Measurements from ENCODE around the gene SYNDIG1L. TPM values are rescaled to one million over a fixed set of nuclear protein-coding genes. Genes with fewer than 3 reads are reported as not detected.
"Not testable (repeated sequence)": the region's sequence is repeated elsewhere in the genome, so short reads cannot be mapped to it uniquely, and the experiment has no call there.

The SYNDIG1L gene
- total RNA-seq, 2 donors from 2014 or later, result 0.09 to 0.34 TPM

GRCh38 chr14:74462993-74463392 is 37.0 kb upstream of the SYNDIG1L start:
- intact Hi-C loops (cut with DNase I), result no loop called here
- TF ChIP-seq POLR2A (IDR thresholded peaks at IDR 0.05) (no peak), POLR2AphosphoS5 (IDR thresholded peaks at IDR 0.05) (no peak)
- no peaks in the 10 kb centered on the region for H3K27me3 ChIP-seq (replicated peaks; ENCODE audit: insufficient read depth)
- no peak for DNase-seq (ENCODE audit: low spot score)
- no peaks in the 10 kb centered on the region for H3K36me3 ChIP-seq
- no peaks in the 10 kb centered on the region for H3K4me1 ChIP-seq (replicated peaks)
- H3K27ac ChIP-seq, result no peak overlapping the region
- no peak overlapping the region for H3K4me3 ChIP-seq
- H3K9me3 ChIP-seq, result no peaks in the 10 kb centered on the region
- WGBS, result 95% methylated on average over 3 of the region's 3 CpGs

GRCh38 chr14:74459976-74460375 is 34.0 kb upstream of the SYNDIG1L start:
- H3K9me3 ChIP-seq, result no peaks in the 10 kb centered on the region
- H3K27ac ChIP-seq, result no peak overlapping the region
- no peaks in the 10 kb centered on the region for H3K27me3 ChIP-seq (replicated peaks; ENCODE audit: insufficient read depth)
- no peaks in the 10 kb centered on the region for H3K36me3 ChIP-seq
- TF ChIP-seq POLR2AphosphoS5 (IDR thresholded peaks at IDR 0.05) (no peak), CTCF (IDR thresholded peaks at IDR 0.05) (no peak), POLR2A (IDR thresholded peaks at IDR 0.05) (no peak)
- H3K4me1 ChIP-seq (replicated peaks), result no peaks in the 10 kb centered on the region
- intact Hi-C loops (cut with DNase I), result no loop called here
- WGBS, result 83% methylated on average over 6 of the region's 6 CpGs
- no peak for DNase-seq (ENCODE audit: low spot score)
- H3K4me3 ChIP-seq, result no peak overlapping the region

GRCh38 chr14:74459289-74459946 is 33.4 kb upstream of the SYNDIG1L start:
- TF ChIP-seq POLR2AphosphoS5 (IDR thresholded peaks at IDR 0.05) (no peak), POLR2A (IDR thresholded peaks at IDR 0.05) (no peak), CTCF (IDR thresholded peaks at IDR 0.05) (peak in 2 of 4 experiments; percentile 5 to 45)
- no peak for DNase-seq (ENCODE audit: low spot score)
- WGBS, result 56% methylated on average over 10 of the region's 10 CpGs

GRCh38 chr14:74457565-74457895 is 31.5 kb upstream of the SYNDIG1L start:
- Histone ChIP-seq H3K27ac (no peak overlapping the region), H3K9me3 (no peaks in the 10 kb centered on the region), H3K4me1 (replicated peaks) (no peaks in the 10 kb centered on the region), H3K36me3 (no peaks in the 10 kb centered on the region), H3K4me3 (no peak overlapping the region), H3K27me3 (replicated peaks; ENCODE audit: insufficient read depth) (no peaks in the 10 kb centered on the region)
- intact Hi-C loops (cut with DNase I), result no loop called here
- TF ChIP-seq CTCF (IDR thresholded peaks at IDR 0.05), result no peak
- TF ChIP-seq POLR2AphosphoS5 (IDR thresholded peaks at IDR 0.05), result no peak
- no peak for DNase-seq (ENCODE audit: low spot score)
- WGBS, result 80% methylated on average over 4 of the region's 4 CpGs

More at GRCh38 chr14:74459289-74459946, 33.4 kb upstream of the SYNDIG1L start:
- H3K27ac ChIP-seq, result no peak overlapping the region
- intact Hi-C loops (cut with DNase I), result no loop called here
- no peaks in the 10 kb centered on the region for H3K9me3 ChIP-seq
- no peaks in the 10 kb centered on the region for H3K36me3 ChIP-seq
- no peaks in the 10 kb centered on the region for H3K4me1 ChIP-seq (replicated peaks)
- H3K4me3 ChIP-seq, result no peak overlapping the region
- H3K27me3 ChIP-seq (replicated peaks; ENCODE audit: insufficient read depth), result no peaks in the 10 kb centered on the region

- no peak for DNase-seq (ENCODE audit: low spot score)
- Histone ChIP-seq H3K4me1 (replicated peaks) (no peaks in the 10 kb centered on the region), H3K27me3 (replicated peaks; ENCODE audit: insufficient read depth) (no peaks in the 10 kb centered on the region), H3K36me3 (no peaks in the 10 kb centered on the region), H3K9me3 (no peaks in the 10 kb centered on the region), H3K4me3 (no peak overlapping the region), H3K27ac (no peak overlapping the region)
- intact Hi-C loops (cut with DNase I), result no loop called here
- WGBS, result 71% methylated on average over 17 of the region's 17 CpGs
- TF ChIP-seq POLR2AphosphoS5 (IDR thresholded peaks at IDR 0.05) (no peak), POLR2A (IDR thresholded peaks at IDR 0.05) (no peak), CTCF (IDR thresholded peaks at IDR 0.05) (no peak)
Observed at GRCh38 chr14:74456684-74457564, 30.9 kb upstream of the SYNDIG1L start.

- WGBS, result 67% methylated on average over 5 of the region's 5 CpGs
- H3K9me3 ChIP-seq; H3K36me3 ChIP-seq; DNase-seq (ENCODE audit: low spot score); H3K27me3 ChIP-seq (replicated peaks; ENCODE audit: insufficient read depth); intact Hi-C loops (cut with DNase I); H3K4me3 ChIP-seq; H3K27ac ChIP-seq; H3K4me1 ChIP-seq (replicated peaks): not testable (repeated sequence)
Observed at GRCh38 chr14:74454397-74454796, 28.4 kb upstream of the SYNDIG1L start.

All from prostate gland (tissue), 2 donors.